ENCODE measurements around the gene CHD6. TPM values are rescaled to one million over a fixed set of nuclear protein-coding genes. Genes with fewer than 3 reads are reported as not detected.

The CHD6 gene, protein sequence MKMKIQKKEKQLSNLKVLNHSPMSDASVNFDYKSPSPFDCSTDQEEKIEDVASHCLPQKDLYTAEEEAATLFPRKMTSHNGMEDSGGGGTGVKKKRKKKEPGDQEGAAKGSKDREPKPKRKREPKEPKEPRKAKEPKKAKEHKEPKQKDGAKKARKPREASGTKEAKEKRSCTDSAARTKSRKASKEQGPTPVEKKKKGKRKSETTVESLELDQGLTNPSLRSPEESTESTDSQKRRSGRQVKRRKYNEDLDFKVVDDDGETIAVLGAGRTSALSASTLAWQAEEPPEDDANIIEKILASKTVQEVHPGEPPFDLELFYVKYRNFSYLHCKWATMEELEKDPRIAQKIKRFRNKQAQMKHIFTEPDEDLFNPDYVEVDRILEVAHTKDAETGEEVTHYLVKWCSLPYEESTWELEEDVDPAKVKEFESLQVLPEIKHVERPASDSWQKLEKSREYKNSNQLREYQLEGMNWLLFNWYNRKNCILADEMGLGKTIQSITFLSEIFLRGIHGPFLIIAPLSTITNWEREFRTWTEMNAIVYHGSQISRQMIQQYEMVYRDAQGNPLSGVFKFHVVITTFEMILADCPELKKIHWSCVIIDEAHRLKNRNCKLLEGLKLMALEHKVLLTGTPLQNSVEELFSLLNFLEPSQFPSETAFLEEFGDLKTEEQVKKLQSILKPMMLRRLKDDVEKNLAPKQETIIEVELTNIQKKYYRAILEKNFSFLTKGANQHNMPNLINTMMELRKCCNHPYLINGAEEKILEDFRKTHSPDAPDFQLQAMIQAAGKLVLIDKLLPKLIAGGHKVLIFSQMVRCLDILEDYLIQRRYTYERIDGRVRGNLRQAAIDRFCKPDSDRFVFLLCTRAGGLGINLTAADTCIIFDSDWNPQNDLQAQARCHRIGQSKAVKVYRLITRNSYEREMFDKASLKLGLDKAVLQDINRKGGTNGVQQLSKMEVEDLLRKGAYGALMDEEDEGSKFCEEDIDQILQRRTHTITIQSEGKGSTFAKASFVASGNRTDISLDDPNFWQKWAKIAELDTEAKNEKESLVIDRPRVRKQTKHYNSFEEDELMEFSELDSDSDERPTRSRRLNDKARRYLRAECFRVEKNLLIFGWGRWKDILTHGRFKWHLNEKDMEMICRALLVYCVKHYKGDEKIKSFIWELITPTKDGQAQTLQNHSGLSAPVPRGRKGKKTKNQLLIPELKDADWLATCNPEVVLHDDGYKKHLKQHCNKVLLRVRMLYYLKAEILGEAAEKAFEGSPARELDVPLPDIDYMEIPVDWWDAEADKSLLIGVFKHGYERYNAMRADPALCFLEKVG (N-terminal part only)
- 10 to 100 TPM; 19.6 to 28.0 TPM for total RNA-seq

DNA sequence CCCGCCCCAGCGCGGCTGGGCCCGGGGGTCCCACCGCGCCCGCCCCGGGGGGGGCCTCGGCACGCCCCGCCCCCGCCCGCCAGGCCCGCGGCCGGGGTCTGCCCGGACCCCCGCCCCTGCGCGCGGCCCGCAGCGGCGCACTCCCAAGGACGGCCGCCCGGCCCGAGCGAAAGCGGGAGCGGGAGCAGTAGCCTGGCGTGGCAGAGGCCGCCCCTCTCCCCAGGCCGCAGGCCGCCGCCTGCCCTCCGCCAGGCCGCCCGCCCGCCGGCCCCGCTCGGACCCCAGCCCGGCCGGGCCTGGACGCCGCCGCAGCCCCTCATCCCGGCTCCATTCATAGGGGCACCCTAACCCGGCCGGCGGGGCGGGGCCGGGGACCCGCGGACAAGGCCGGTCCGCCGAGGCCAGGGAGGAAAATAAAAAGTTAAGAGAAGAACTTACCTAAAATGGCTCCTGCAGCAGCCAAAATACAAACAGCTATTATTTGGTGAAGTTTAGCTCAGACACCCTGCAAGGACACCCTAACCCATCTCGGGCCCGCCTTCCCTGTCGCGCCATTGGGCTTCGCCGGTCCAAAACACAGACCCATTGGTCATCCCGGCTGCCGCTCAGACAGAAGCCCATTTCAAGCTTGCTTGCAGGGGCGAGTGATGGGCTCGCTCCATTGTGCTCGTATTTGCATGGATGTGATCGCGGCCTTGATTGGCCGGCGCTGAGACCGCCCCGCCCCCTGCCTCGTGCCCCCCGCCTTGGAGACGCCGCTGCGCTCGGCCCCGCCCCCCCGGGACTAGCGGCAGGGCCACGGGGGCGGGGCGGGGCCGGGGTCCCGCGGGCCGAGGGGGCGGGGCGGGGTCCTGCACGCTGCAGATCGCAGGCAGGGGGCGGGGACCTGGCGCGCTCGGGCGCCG is at the start of gene CHD6:
Gene CHD6, minus strand, starts transcription at position 476 of the 905 bp plus-strand sequence. CDS start 67,040 bp downstream, outside the sequence.
- ATAC-seq (peak; percentile 98 to 99), DNase-seq (ENCODE audit: low spot score in 2 of 2) (peak; percentile 98 to 99)
- Mint-ChIP-seq H3K36me3 (no peaks in the 10 kb centered on the region), H3K9me3 (no peaks in the 10 kb centered on the region), H3K27ac (peak within 1 kb of the TSS; percentile 78 to 94)

DNA sequence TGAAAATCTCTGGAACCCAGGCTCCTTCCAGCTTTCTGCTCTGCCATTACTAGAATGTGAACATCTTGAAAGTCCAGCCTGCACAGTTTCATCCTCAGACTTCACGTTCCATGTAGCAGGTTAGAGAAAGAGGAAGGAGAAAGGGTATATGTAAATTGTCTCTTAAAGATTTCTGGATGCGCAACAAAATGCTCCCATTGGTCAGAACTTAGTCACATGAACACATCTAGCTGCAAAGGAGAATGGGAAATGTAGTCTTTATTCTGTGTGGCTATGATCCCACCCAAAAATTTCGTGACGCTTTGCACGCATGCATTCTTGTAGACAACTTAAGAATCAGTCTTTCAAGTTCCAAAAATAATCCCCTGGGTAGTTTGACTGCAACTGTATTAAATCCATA is 46.4 kb upstream of the CHD6 start:
- no peak for DNase-seq (ENCODE audit: low spot score in 2 of 2)
- Mint-ChIP-seq H3K36me3 (no peaks in the 10 kb centered on the region), H3K9me3 (peaks cover 0 to 3% of the 10 kb centered on the region in 2 donors), H3K27ac (no peak overlapping the region)
- no peak for ATAC-seq

DNA sequence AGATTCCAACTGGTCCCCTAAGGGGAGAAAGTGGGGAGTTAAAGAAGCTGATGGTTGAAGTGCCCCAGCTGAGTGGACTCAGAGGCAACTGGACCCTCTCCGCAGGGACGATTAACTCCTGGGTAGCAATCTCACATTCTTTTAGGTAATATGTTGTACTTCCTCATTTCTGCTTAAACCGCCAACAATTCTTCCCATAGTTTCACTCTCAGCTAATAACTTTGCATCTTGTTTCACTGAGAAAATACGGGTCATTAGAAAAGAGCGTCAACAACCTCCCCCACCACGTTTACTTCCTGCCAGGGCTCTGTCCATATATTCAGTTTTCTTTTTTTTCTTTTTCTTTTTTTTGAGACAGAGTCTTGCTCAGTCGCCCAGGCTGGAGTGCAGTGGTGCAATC is 39.5 kb upstream of the CHD6 start:
- no peaks in the 10 kb centered on the region for H3K36me3 Mint-ChIP-seq

DNA sequence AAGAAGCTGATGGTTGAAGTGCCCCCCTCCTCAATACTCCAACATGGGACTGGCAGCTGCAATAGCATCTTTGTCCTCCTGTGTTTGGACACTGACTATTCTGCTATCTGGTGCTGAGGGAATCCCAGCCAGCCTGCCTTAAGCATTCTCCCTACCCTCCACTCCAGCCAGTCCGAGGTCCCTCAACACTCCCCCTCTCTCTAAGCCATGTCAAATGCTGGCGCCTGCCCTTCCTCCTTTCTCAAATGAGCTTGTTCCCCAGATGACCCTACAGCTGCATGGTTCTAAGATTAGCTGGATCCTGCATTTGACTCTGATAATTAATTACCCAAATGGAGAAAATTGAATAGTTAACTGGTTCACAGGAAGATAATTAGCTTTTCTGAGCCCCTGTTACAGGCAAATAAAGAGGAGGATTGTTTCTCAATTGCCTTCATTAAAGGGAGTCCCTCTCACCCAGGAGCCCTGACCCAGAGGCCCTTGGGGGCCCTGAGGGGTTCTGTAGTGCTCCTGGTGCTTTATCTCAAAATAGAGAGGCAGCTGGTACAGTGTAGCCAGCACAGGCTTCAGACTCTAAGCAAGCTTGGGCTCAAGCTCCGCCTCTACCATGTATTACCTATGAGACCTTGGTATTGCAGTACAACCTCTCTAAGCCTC is 37.9 kb upstream of the CHD6 start:
- H3K9me3 Mint-ChIP-seq, result no peaks in the 10 kb centered on the region
- ATAC-seq, result no peak
- no peaks in the 10 kb centered on the region for H3K36me3 Mint-ChIP-seq
- no peak for DNase-seq (ENCODE audit: low spot score in 2 of 2)
- H3K27ac Mint-ChIP-seq, result no peak overlapping the region

More for the DNA sequence above, 39.5 kb upstream of the CHD6 start:
- DNase-seq (ENCODE audit: low spot score in 2 of 2), result no peak
- no peak for ATAC-seq
- Mint-ChIP-seq H3K9me3 (no peaks in the 10 kb centered on the region), H3K27ac (no peak overlapping the region)

DNA sequence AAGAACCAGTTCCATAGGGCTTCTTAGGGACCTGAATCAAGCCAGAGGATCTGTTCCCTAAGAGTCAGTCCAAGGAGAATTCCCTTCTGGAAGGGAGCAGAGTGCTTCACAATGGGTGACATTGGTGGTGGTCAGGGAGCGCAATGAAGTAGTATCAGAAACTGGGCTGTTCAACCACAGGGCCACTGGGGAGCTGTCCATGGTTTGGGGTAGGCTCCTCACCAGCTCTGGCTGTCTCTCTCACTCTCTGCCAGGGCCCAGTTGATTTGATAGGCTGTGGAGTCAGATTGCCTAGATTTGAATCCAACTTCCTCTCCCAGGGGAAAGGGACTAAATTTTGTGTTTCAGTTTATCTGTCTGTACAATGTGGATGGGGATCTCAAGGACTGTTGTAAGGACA is 36.7 kb upstream of the CHD6 start:
- Mint-ChIP-seq H3K27ac (no peak overlapping the region), H3K36me3 (no peaks in the 10 kb centered on the region), H3K9me3 (no peaks in the 10 kb centered on the region)
- ATAC-seq (no peak), DNase-seq (ENCODE audit: low spot score in 2 of 2) (no peak)

DNA sequence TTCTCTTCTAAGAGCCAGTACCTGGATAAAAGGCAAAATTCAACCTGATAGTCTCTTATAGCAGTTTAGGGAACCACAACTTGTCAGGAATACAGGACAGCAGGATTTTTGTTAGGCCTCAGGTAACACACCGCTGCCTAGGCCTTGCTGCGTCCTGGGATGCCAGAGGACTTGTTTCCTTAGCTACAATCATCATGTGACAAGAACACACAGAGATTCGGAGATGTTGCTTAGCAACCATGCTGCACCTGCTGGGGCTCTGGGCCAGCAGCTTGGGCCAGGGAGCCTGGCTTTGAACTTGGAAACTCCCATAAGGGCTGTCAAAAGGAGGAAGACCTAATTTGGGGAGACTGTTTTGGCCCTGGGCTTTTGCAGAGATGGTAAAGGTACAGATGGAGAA is 36.1 kb upstream of the CHD6 start:
- Mint-ChIP-seq H3K9me3 (no peaks in the 10 kb centered on the region), H3K36me3 (no peaks in the 10 kb centered on the region), H3K27ac (no peak overlapping the region)
- DNase-seq (ENCODE audit: low spot score in 2 of 2) (no peak), ATAC-seq (no peak)

DNA sequence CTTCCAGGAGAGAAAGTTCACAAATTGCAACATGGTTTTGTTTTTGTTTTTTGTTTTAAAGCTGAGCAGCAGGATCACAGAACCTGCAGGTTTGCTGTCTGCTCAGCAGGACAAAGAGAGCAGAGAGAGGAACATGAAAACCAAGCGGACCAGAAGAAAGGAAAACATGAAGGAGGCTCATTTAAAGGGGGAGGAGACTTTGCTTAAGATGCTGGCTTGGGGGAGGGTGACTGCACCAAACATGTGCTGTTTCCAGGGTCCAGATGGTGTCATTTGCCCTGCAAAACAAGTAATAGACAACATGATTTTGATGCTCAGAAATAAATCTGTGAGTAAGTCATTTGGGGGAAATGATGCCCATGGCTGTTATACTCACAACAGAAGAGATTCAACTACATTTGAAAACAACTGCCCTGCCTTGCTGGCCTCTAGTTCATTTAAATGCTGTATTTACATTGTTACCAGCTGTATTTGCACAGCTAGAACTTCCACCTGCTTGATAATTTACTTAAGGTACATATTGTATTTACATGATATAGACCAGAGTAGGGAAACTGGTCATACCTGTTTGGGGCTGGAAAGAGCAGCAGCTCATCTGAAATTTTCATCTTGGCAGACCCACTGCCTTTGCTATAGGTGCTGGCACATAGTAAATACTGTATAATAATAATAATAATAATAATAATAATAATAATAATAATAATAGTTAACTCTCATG is 32.2 kb upstream of the CHD6 start:
- no peak for DNase-seq (ENCODE audit: low spot score in 2 of 2)
- no peak overlapping the region for H3K27ac Mint-ChIP-seq
- H3K9me3 Mint-ChIP-seq, result no peaks in the 10 kb centered on the region
- no peak for ATAC-seq
- no peaks in the 10 kb centered on the region for H3K36me3 Mint-ChIP-seq

DNA sequence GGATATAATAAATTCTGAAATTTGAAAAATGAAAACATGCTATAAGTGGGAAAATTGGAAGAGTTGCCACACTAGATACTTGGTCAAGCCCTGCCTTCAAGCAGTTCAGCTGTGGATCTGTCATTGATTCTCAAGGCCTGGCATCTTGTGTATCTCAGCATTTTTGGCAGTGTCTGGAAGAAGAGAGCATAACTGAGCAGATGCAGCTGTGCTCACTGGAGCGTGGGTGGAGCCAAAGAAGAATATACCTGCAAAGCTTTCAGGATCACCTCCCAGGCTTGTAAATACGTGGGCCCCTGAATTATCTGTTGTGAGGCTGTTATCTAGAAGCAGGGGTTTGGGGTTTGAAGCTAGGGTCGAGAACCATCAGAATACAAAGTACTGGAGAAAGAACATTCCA is 31.3 kb upstream of the CHD6 start:
- Mint-ChIP-seq H3K9me3 (no peaks in the 10 kb centered on the region), H3K36me3 (no peaks in the 10 kb centered on the region), H3K27ac (no peak overlapping the region)
- ATAC-seq (no peak), DNase-seq (ENCODE audit: low spot score in 2 of 2) (no peak)

DNA sequence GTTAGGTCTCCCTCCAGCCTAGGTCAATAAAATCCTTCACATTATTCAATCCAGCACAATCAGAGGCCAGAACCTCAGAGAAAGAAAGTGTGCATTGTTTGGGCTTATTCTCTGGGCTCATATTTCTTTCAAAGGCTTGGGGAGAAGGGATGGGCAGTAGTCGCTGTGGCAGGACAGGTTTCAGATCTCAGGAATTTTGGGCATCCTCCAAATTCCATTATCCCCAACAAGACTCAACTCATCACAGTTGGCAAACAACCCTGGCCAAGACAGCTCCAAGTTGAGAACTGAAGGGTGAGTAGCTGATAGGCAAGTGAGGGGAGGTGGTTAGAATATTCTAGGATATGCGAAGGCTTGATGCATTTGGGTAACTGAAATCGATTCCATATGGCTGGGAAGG is 27.2 kb upstream of the CHD6 start:
- ATAC-seq (no peak), DNase-seq (ENCODE audit: low spot score in 2 of 2) (no peak)
- Mint-ChIP-seq H3K36me3 (no peaks in the 10 kb centered on the region), H3K27ac (no peak overlapping the region), H3K9me3 (no peaks in the 10 kb centered on the region)

DNA sequence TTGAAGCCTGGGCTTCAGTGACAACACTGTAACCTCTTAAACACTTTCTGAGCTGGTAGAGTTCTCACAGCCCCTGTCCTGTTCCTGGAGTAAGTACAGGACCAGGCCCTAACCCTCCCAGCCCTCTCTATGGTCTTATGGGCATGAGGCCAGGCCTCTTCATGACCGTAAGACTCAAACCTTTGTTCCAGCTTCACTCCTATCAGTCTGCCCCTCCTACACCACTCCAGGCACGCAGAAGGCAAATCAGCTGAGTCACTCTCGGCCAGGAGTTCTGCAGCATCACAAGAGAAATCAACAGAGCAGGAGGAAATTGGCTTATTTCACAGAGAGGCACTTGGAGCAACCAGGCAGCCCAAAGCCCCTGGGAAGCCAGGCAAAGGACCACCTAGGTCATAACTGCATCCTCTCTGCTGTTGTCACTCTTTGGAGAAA is 25.3 kb upstream of the CHD6 start:
- no peaks in the 10 kb centered on the region for H3K9me3 Mint-ChIP-seq
- DNase-seq (ENCODE audit: low spot score in 2 of 2), result no peak
- H3K27ac Mint-ChIP-seq, result no peak overlapping the region
- H3K36me3 Mint-ChIP-seq, result no peaks in the 10 kb centered on the region
- ATAC-seq, result no peak

DNA sequence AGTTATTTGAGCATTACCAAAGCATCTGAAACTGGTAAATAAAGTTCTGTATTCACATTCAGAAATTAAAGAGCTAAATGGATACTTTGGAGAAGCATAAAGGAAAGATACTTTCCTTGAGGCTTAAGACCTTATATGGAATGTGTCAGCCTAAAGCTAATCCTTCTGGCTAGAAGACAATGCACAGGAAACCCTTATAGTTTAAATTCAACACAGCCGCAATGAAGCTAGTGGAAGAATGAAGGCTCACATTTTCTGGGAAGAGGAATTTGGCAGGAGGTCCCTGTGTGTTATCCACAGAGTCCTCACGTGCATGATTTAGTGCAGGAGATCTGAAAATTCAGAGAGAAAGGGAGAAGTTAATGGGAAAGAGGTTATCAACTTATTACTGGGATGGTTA is 21.5 kb upstream of the CHD6 start:
- ATAC-seq (no peak), DNase-seq (ENCODE audit: low spot score in 2 of 2) (no peak)
- H3K27ac Mint-ChIP-seq, result no peak overlapping the region
- no peaks in the 10 kb centered on the region for H3K36me3 Mint-ChIP-seq
- H3K9me3 Mint-ChIP-seq, result no peaks in the 10 kb centered on the region

DNA sequence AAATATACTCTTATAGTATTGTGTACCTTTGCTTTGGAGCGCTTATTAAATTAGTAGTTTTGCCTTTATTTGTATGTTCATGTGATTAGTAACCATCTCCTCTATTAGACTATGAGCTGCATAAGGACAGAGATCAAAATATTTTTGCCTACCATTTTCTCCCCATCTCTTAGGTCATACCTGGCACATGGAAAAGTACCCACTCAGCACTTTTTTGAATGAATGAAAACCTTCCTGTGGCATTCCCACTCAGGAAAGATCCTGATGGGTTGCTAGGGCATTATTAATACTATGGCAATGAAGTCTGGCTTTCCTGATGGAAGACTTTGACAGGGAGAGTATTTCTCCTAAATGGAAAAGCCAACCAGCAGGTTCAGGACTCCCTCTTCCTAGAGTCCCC is 20.3 kb upstream of the CHD6 start:
- no peaks in the 10 kb centered on the region for H3K9me3 Mint-ChIP-seq
- H3K36me3 Mint-ChIP-seq, result no peaks in the 10 kb centered on the region
- DNase-seq (ENCODE audit: low spot score in 2 of 2), result no peak
- H3K27ac Mint-ChIP-seq, result no peak overlapping the region
- no peak for ATAC-seq

DNA sequence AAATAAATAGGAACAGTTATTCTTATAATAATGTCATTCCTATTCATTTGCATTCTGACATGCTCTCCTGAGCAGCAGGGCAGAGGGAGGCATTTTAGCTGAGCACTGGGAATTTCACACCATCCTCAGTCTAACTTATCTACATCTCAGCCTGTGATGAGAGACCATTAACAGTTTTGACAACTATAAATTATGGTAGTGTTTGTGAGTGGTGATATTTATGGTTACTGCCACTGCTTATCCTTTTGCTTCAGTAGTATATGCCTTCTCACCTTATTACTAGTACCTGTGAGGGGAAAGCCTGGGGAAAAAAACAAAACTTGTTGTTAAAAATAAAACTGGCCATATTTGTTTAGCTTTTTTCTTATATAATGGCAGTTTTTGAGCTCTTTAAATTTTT is 17.0 kb upstream of the CHD6 start:
- H3K27ac Mint-ChIP-seq, result no peak overlapping the region
- no peak for ATAC-seq
- no peaks in the 10 kb centered on the region for H3K36me3 Mint-ChIP-seq
- no peaks in the 10 kb centered on the region for H3K9me3 Mint-ChIP-seq
- DNase-seq (ENCODE audit: low spot score in 2 of 2), result no peak

DNA sequence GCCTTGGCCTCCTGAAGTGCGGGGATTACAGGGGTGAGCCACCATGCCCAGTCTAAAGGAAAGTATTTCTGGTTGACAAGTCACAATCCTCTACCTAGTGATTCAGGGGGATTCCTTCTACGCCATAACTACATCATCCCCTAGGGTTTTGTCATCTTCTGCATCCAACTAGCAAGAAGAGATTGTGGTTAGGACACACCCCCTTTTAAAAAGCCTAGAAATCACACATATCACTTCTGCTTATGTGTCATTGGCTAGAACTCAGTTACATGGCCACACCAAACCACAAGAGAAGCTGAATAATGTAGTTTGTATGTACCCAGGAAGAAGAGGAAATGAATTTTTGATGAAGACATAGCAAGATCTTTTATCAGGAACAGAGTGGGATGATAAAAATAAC is 14.7 kb upstream of the CHD6 start:
- DNase-seq (ENCODE audit: low spot score in 2 of 2), result no peak
- no peaks in the 10 kb centered on the region for H3K36me3 Mint-ChIP-seq
- H3K9me3 Mint-ChIP-seq, result peaks cover 0 to under 1% of the 10 kb centered on the region in 2 donors
- no peak overlapping the region for H3K27ac Mint-ChIP-seq
- ATAC-seq, result peak; percentile 39 to 68

DNA sequence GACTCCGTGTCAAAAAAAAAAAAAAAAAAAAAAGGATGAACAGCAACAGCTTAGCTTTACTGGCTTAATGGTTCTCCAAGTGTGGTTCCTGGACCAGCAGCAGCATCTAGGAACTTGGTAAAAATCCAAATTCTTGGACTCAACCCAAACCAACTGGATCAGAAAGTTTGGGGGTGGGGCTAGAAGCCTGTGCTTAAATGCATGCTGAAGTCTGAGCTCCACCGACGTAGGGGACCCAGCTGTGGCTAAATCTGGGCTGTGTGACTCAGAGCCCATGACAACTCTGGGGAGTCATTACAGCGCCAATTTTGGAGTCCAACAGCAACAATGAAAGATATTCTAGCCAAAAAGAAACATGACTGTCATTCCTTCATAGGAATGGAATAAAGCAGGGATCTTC is 13.6 kb upstream of the CHD6 start:
- peaks cover 0 to 4% of the 10 kb centered on the region in 2 donors for H3K9me3 Mint-ChIP-seq
- ATAC-seq (no peak), DNase-seq (ENCODE audit: low spot score in 2 of 2) (no peak)
- H3K27ac Mint-ChIP-seq, result no peak overlapping the region
- H3K36me3 Mint-ChIP-seq, result no peaks in the 10 kb centered on the region

All from activated naive CD4-positive, alpha-beta T cell treated with anti-CD3 and anti-CD28 coated beads, Interleukin-2, amount 50 U/mL, for 72 hours (primary cell).